Measurements from ENCODE around the gene CEP164. TPM values are rescaled to one million over a fixed set of nuclear protein-coding genes. Genes with fewer than 3 reads are reported as not detected.

The CEP164 gene
- total and polyA plus RNA-seq, 2 of the 8 experiments (the other 6 are each of a cell fraction or from before 2014, with no cell fraction given) = 8.4 to 20.8 TPM

- no peaks in the 10 kb centered on the region for H3K79me1 ChIP-seq (ENCODE audit: low read depth, low read length)
- H2BK20ac ChIP-seq (ENCODE audit: low read length) = no peak overlapping the region; the same call in 1 of the 2 replicates
- FAIRE-seq = no peak
- H3K27ac ChIP-seq (ENCODE audit: low read depth, low read length) = no peak overlapping the region
- H3K27me3 ChIP-seq (replicated peaks in 1 of 4; ENCODE audit: control insufficient read depth in 3 of 4, extremely low read depth in 1 of 4, insufficient read depth in 3 of 4, low read length in 3 of 4) = peaks cover 0 to 3% (median 0%) of the 10 kb centered on the region in 4 experiments; a peak in 2 of 7 replicates
- H2AK5ac ChIP-seq (ENCODE audit: low read depth, low read length) = no peak overlapping the region
- no peak overlapping the region for H3K4me2 ChIP-seq (ENCODE audit: insufficient read depth in 1 of 2, low read depth in 2 of 2, low read length in 2 of 2)
- H3K56ac ChIP-seq (replicated peaks; ENCODE audit: insufficient read length, low read depth, low read length) = no peak overlapping the region
- no peak overlapping the region for H2AFZ ChIP-seq (ENCODE audit: low read length)
- H3K23ac ChIP-seq (ENCODE audit: insufficient read length) = no peak overlapping the region
- DNase-seq (ENCODE audit: low read depth in 1 of 2, low spot score in 2 of 2) = no peak
- H2BK12ac ChIP-seq (ENCODE audit: low read depth, low read length) = no peak overlapping the region
- H4K5ac ChIP-seq (ENCODE audit: insufficient read length, low read depth, low read length) = no peak overlapping the region
- H3K79me2 ChIP-seq (ENCODE audit: control insufficient read depth in 1 of 2, insufficient read depth in 2 of 2, low read length in 2 of 2) = no peaks in the 10 kb centered on the region; a peak in 1 of 4 replicates
- H3K9ac ChIP-seq (replicated peaks in 1 of 4; ENCODE audit: extremely low read depth in 1 of 4, low read depth in 3 of 4, low read length in 3 of 4) = no peak overlapping the region
- H3K14ac ChIP-seq (ENCODE audit: insufficient read length) = no peak overlapping the region
- H4K91ac ChIP-seq (replicated peaks; ENCODE audit: insufficient read length, low read length) = peak overlapping the region; percentile 88
- 83% methylated on average over 16 of the region's 16 CpGs; no CpG with 5 or more reads in 1 of the 2 experiments for WGBS, 2 experiments (ENCODE audit: extremely low coverage in 1 of 2, insufficient coverage in 1 of 2, insufficient read length in 1 of 2, insufficient replicate concordance in 2 of 2, low coverage in 1 of 2, low lambda C conversion rate in 2 of 2, missing lambda C conversion rate in 1 of 2)
- H3K18ac ChIP-seq (ENCODE audit: extremely low read depth, low read length) = no peak overlapping the region
- POLR2A ChIA-PET (ENCODE audit: partially characterized antibody) = no interaction called here
- H2BK120ac ChIP-seq (replicated peaks; ENCODE audit: low read depth, low read length) = peak overlapping the region; percentile 36
- H3K4me3 ChIP-seq (ENCODE audit: extremely low read depth in 1 of 4, insufficient read depth in 2 of 4, low read depth in 3 of 4, low read length in 4 of 4) = no peak overlapping the region
- no peaks in the 10 kb centered on the region for H3K36me3 ChIP-seq (ENCODE audit: control insufficient read depth in 2 of 4, insufficient read depth in 4 of 4, low read length in 3 of 4)
- no peaks in the 10 kb centered on the region for H3K9me3 ChIP-seq (ENCODE audit: insufficient read depth in 2 of 2, low read depth in 1 of 2, low read length in 1 of 2)
- CTCF ChIA-PET (ENCODE audit: partially characterized antibody) = interaction anchor here (0.7 to 6.5 kb wide), 34 partner anchors 9 to 377 kb away, joined by 3 to 75 read pairs (median 6); no protein-coding TSS in a partner anchor
- H3K4me1 ChIP-seq (replicated peaks in 1 of 4; ENCODE audit: control insufficient read depth in 3 of 4, insufficient read depth in 4 of 4, low read length in 3 of 4) = peaks cover 0 to 9% (median 6%) of the 10 kb centered on the region in 4 experiments; a peak in 5 of 7 replicates
- peaks cover 0 to 5% of the 10 kb centered on the region in 2 experiments for H4K20me1 ChIP-seq (replicated peaks in 1 of 2; ENCODE audit: control insufficient read depth in 1 of 2, insufficient read depth in 2 of 2, low read length in 2 of 2)
- no peak overlapping the region for H2BK5ac ChIP-seq (ENCODE audit: low read depth, low read length)
- TF ChIP-seq SIX5 (IDR thresholded peaks at IDR 0.05; ENCODE audit: low read depth, low read length) = no peak
- TF ChIP-seq KDM1A (IDR thresholded peaks at IDR 0.05; ENCODE audit: borderline replicate concordance, low read length) = no peak
- no peak for TF ChIP-seq EP300 (IDR thresholded peaks at IDR 0.05; ENCODE audit: borderline replicate concordance in 1 of 2, low read depth in 2 of 2, low read length in 2 of 2)
- no peak overlapping the region for H3K4ac ChIP-seq (replicated peaks; ENCODE audit: insufficient read length, low read depth, low read length)
- H2BK15ac ChIP-seq (ENCODE audit: low read length) = no peak overlapping the region
- no peak overlapping the region; the same call in 1 of the 2 replicates for H4K8ac ChIP-seq (ENCODE audit: extremely low read depth, insufficient read depth, low read length)
- peaks cover 3% of the 10 kb centered on the region; the same call in 1 of the 2 replicates for H3K23me2 ChIP-seq (ENCODE audit: low read depth, low read length)
Measured at GRCh38 chr11:117442049-117442868, 114.6 kb downstream of the CEP164 start.
